NCI-H2196 treated with DMSO at 0.1 percent for 48 hours (cell line): Measurements from ENCODE around the gene SYTL1.
A peak's percentile ranks its signal among the peaks of the same experiment; 100 is the strongest.

Experiments used
- DNase-seq: peaks from one replicate; lab custom pipeline; 2025; ENCODE audit not compliant: unreplicated experiment; lab: John Stamatoyannopoulos, UW

The SYTL1 gene

DNA sequence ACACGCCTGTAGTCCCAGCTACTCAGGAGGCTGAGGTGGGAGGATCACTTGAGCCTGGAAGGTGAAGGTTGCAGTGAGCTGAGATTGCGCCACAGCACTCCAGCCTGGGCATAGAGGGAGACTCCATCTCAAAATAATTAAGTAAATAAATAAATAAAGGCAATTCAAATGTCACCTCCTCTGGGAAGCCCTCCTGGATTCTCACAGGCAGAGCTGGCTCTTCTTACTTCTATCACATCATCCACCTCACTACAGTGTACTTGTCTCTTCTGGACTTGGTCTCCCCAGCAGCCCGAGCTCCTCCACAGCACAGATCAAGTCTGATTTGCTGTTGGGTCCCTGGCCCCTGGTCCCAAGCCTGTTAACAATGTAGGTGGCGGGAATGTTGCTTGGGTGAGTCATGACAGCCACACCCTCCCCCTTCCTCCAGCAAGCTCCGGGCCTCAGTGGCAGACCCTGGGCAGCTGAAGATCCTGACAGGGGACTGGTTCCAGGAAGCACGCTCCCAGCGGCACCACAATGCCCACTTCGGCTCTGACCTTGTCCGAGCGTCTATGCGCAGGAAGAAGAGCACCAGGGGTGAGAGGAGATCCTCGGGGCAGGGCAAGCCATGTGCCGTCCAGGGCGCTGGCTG, 5.3 kb downstream of the SYTL1 start:
- DNase-seq, result no peak

- DNase-seq, result peak; percentile 81
Measured at GRCh38 chr1:27348861-27349783, 7.3 kb downstream of the SYTL1 start.

DNA sequence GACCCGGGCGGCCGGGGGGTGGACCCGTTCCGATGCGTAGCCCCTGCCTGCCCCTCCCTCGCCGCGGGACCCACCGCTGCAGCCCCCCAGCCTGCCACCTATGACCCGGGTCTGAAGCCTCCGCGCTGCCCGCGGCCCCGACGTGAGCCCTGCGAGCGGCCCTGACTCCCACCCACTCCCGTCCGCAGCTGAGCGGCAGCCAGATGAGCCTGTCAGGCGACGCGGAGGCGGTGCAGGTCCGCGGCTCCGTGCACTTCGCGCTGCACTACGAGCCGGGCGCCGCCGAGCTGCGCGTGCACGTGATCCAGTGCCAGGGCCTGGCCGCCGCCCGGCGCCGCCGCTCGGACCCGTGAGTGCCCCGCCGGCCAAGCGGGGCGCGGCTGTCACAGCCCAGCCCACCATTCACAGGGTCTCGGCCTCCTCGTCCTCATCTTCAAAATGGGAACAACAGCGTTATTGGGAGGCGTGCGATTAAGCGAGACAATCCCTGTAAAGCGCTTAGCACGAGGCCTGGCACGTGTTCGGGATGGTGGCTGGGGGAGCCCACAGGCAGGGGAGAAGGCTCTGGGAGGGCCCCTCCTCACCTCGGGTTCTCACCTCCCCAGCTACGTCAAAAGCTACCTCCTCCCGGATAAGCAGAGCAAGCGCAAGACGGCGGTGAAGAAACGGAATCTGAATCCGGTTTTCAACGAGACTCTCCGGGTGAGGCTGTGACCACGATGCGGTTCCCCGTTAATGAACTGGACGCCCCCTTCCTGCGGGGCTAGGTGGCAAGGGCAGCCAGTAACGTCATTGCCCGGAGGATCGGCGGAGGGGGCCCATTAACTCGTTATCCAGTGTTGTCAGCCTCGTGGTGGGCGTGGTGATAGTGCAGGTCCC, 8.2 kb downstream of the SYTL1 start:
- DNase-seq, result peak; percentile 72

DNA sequence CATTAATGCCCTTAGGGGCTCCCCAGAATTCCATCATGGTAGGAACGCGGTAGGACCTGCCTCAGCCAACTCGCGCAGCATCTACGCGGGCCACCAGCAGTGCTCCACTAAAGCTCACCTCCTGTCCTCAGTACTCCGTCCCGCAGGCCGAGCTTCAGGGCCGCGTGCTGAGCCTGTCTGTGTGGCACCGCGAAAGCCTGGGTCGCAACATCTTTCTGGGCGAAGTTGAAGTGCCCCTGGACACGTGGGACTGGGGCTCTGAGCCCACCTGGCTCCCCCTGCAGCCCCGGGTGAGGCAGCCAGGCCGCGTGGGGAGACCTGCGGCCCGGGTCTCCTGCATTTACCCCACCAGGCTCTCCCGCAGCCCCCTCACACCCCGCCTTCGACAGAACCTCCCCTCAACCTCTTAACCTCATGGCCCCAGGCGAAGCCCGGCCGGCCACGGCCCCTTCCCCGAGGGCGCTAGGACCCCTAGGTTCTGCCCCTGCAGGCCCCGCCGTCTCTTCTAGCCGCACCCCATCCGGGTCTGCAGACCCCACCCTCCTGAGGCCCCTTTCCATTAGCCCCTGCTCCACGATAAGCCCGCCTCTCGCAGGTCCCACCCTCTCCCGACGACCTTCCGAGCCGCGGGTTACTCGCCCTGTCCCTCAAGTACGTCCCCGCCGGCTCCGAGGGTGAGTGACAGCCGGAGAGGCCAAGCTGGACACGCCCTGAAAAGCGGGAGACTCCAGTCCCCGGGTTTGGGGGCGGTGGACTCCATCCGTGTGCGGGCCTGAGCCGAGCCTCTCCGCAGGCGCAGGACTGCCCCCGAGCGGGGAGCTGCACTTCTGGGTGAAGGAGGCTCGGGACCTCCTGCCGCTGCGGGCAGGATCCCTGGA, 9.1 kb downstream of the SYTL1 start:
- no peak for DNase-seq

- DNase-seq, result no peak
Measured at GRCh38 chr1:27351541-27352107, 9.8 kb downstream of the SYTL1 start.

DNA sequence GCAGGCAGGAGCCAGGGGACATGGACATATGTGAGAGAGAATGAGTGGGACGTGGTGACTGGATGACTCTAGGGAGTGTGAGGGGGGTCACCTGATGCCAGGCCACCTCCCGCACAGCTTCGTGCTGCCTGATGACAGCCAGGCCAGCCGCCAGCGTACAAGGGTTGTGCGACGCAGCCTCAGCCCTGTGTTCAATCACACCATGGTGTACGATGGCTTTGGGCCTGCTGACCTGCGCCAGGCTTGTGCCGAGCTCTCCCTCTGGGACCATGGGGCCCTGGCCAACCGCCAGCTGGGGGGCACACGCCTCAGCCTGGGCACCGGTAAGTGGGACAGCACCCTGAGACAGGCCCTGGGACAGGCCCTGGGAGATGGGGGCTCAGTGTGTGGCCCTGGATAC, 11.3 kb downstream of the SYTL1 start:
- no peak for DNase-seq

- no peak for DNase-seq
Measured at GRCh38 chr1:27353629-27354028, 11.8 kb downstream of the SYTL1 start.

GRCh38 chr1:27355683-27356082, 13.9 kb downstream of the SYTL1 start:
- DNase-seq, result no peak

- DNase-seq, result no peak
Measured at GRCh38 chr1:27356277-27356618, 14.4 kb downstream of the SYTL1 start.

DNA sequence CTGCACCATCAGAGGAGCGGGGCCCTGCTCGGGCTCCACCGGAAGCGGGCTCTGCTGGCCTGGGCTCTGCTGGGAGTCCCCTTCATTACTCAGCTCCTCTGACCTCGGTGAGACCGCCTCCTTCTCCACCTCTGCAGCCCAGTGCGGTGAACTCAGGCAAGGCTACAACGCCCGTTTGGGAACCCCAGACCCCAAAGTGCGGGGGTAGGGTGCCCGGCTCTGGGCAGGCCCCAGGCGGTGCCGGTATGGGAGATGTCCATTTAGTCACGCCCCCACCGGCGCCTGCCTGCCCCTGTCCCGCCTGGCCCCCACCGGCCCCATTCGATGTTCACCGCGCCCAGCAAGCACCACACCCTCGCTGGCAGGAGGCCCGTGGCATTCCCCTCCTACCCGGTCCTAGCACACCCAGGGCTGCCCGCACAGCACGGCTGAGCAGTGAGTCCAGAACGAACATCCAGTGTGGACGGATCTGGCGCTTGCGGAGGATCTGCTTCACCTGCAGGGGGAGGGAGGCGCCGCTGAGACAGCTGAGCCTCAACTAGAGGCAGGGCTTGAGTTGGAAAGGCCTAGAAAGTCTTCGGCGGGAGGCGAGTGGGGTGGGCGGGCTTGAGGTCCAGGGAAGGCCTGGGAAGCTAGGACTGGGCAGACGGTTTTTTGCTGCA, 14.9 kb downstream of the SYTL1 start:
- DNase-seq, result no peak

- no peak for DNase-seq
Measured at GRCh38 chr1:27357281-27358037, 15.6 kb downstream of the SYTL1 start.

GRCh38 chr1:27358038-27358927, 16.5 kb downstream of the SYTL1 start:
- DNase-seq, result no peak

- DNase-seq, result no peak
Measured at GRCh38 chr1:27358928-27359313, 17.1 kb downstream of the SYTL1 start.

GRCh38 chr1:27359822-27360158, 18.0 kb downstream of the SYTL1 start:
- DNase-seq, result no peak

DNA sequence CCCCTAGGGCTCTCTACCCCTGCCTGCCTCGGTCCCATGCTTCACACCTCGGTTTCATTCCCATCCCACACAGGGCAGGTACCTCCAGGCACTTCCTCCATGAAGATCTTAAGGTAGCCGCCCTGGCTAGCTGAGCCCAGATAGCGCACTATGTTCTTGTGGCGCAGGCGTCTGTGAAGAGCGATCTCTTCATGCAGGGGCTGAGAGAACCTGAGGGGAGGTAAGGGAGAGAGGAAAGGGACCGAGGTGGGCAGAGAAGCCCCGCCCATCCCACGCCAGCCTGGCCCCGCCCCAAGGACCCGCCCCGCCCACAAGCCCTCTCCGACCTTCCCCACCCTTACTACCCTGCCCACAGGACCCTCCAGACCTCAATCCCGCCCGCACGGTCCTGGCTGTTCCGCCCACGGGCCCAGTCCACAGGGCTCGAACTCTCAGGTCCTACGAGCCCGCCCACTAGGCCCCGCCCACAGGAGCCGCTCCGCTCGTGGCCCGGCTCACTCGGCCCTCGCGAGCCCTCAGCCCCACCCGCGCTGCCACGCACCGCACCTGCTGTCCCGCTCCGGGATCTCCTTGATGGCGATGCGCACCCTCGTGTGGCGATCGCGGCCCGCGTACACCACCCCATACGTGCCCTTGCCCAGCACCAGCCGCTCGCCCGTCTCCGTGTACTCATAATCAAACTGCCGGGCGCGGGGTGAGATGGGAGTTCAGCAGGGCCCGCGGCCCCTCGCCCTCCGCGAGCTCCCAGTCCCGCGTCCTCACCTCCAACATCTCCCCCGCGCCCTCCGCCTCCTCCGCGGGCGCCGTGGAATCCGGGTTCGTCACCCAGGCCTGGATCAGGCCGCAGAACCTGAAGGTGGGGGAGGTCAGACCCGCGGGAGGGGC, 18.6 kb downstream of the SYTL1 start:
- no peak for DNase-seq

DNA sequence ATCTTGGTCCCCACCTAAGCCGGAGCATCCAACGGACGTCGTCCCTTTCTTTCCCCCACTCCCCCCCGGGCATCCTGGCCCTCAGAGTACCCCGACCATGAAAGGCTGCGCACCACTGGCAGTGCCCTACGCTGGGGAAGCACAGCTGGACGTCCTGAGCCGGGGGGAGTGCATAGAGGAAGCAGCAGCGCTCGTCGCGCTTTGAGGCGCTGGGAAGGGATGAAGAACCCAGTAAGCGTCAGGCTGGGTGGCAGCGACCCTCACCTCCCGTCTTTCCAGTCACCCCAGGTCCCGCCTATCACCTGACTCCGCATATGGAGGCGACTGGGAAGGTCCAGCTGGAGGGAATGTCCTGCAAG, 19.2 kb downstream of the SYTL1 start:
- DNase-seq, result no peak

DNA sequence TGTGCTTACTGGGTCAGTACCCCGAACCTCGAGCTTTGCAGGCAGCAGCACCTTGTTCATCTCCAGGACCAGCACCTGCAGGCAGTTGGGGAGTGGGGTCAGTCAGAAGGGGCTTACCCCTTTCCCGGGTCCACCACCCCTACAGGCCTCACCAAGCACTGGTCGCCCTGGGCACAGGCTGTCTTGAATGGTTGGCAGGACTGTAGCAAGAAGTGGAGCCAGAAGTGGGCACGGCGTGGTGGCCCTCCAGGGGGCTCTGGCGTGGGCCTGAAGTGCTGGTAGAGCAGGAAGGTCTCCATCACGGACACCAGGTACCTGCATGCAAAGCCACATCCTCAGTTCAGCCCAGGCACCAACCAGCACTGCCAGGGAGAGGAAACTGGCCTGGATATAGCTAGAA, 19.7 kb downstream of the SYTL1 start:
- DNase-seq, result no peak
